H1 (cell line): ENCODE measurements around the gene DIPK1A.

Experiments used
- ATF2 ChIP-seq: IDR thresholded peaks from 2 replicates; pipeline ENCODE4 v1.6.1; 2012; ENCODE audit warnings: low read length, inconsistent platforms
- CTCF ChIP-seq, 3 experiments: IDR thresholded peaks; 1 replicate in 2 of 3; 2 replicates in 1 of 3; pipeline versions ENCODE4 v1.5.1 to v1.6.1; 2011; ENCODE audit warnings: low read length in 3 of 3, mild to moderate bottlenecking in 3 of 3, inconsistent platforms in 2 of 3, low read depth in 1 of 3, moderate library complexity in 1 of 3; ENCODE audit not compliant: insufficient read depth in 1 of 3; ENCODE audit errors: control extremely low read depth in 1 of 3
- GTF2F1 ChIP-seq: IDR thresholded peaks from 2 replicates; pipeline ENCODE4 v1.6.1; 2012; ENCODE audit warnings: low read depth, low read length, improper control_type of control experiment, borderline replicate concordance
- HDAC2 ChIP-seq, 2 experiments: fragments of 300-600 bp in 1 of 2; sonication (generic) in 1 of 2; IDR thresholded peaks; 2 replicates each; pipeline ENCODE4 v1.6.1; 2011 to 2012; ENCODE audit warnings: low read depth in 2 of 2, low read length in 2 of 2, mild to moderate bottlenecking in 2 of 2, moderate library complexity in 2 of 2, borderline replicate concordance in 1 of 2, inconsistent platforms in 1 of 2
- JUND ChIP-seq: IDR thresholded peaks from 2 replicates; pipeline ENCODE4 v1.6.1; 2011; ENCODE audit warnings: mild to moderate bottlenecking, improper control_type of control experiment, low read length
- POLR2A ChIP-seq, 2 experiments: IDR thresholded peaks; 1 replicate in 1 of 2; 2 replicates in 1 of 2; pipeline ENCODE4 v1.6.1; 2011; ENCODE audit warnings: low read depth in 2 of 2, low read length in 2 of 2, mild to moderate bottlenecking in 2 of 2; ENCODE audit errors: control extremely low read depth in 1 of 2
- POLR2AphosphoS5 ChIP-seq: IDR thresholded peaks from 2 replicates; pipeline ENCODE4 v1.6.1; 2011; ENCODE audit warnings: low read depth, low read length
- RBBP5 ChIP-seq: IDR thresholded peaks from 2 replicates; pipeline ENCODE4 v1.7.1; 2012; ENCODE audit warnings: low read depth, mild to moderate bottlenecking, inconsistent platforms, low read length, moderate library complexity, borderline replicate concordance
- SIX5 ChIP-seq: IDR thresholded peaks from 2 replicates; pipeline ENCODE4 v1.6.1; 2011; ENCODE audit warnings: mild to moderate bottlenecking, low read depth, low read length
- SP1 ChIP-seq: IDR thresholded peaks from 2 replicates; pipeline ENCODE4 v1.6.1; 2011; ENCODE audit warnings: low read depth, low read length
- TF ChIP-seq, protein P1 (sequence below): IDR thresholded peaks from 2 replicates; pipeline ENCODE4 v1.6.1; 2011; ENCODE audit warnings: low read length, improper control_type of control experiment

GRCh38 chr1:92845908-92846307 lies 115.4 kb downstream of the DIPK1A start:
- TF ChIP-seq CTCF (IDR thresholded peaks at IDR 0.05; ENCODE audit: control extremely low read depth in 1 of 3, insufficient read depth in 1 of 3, low read depth in 1 of 3, low read length in 3 of 3) (no peak), POLR2A (IDR thresholded peaks at IDR 0.05; ENCODE audit: control extremely low read depth in 1 of 2, low read depth in 2 of 2, low read length in 2 of 2) (no peak), GTF2F1 (no peak), JUND (no peak), ATF2 (no peak), HDAC2 (IDR thresholded peaks at IDR 0.05; ENCODE audit: borderline replicate concordance in 1 of 2, low read depth in 2 of 2, low read length in 2 of 2) (no peak), RBBP5 (no peak), SIX5 (no peak), POLR2AphosphoS5 (no peak), SP1 (no peak)
- TF ChIP-seq, protein P1, sequence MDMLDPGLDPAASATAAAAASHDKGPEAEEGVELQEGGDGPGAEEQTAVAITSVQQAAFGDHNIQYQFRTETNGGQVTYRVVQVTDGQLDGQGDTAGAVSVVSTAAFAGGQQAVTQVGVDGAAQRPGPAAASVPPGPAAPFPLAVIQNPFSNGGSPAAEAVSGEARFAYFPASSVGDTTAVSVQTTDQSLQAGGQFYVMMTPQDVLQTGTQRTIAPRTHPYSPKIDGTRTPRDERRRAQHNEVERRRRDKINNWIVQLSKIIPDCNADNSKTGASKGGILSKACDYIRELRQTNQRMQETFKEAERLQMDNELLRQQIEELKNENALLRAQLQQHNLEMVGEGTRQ: no peak
